Vagina (tissue), 2 donors: ENCODE data around the gene RNU1-1.

Experiments used
- CTCF ChIP-seq, 3 experiments: fragments of 450-650 bp in 2 of 3; fragments of 200-600 bp in 1 of 3; sonication (generic) in 1 of 3; IDR thresholded peaks; one replicate each; pipeline ENCODE4 v1.5.1; 2017 to 2019; ENCODE audit warnings: antibody characterized with exemption in 3 of 3, mild to moderate bottlenecking in 2 of 3, moderate library complexity in 2 of 3
- POLR2A ChIP-seq, 2 donors: fragments of 450-650 bp; IDR thresholded peaks; one replicate each; pipeline ENCODE4 v1.6.1; 2017; ENCODE audit warnings: antibody characterized with exemption in 2 of 2, mild to moderate bottlenecking in 2 of 2, moderate library complexity in 2 of 2

- TF ChIP-seq CTCF (IDR thresholded peaks at IDR 0.05) (peak in 1 of 3 experiments; percentile 20), POLR2A (IDR thresholded peaks at IDR 0.05) (peak in 1 of 2 donors; percentile 40)
Observed at GRCh38 chr1:16498573-16499413, 15.3 kb downstream of the RNU1-1 start.
